Ectodermal cell (in vitro differentiated cells): ENCODE results near the gene AHDC1.
A peak's percentile ranks its signal among the peaks of the same experiment; 100 is the strongest.
"Not testable (repeated sequence)": the region's sequence is repeated elsewhere in the genome, so short reads cannot be mapped to it uniquely, and the experiment has no call there.

Experiments
- H3K27ac ChIP-seq: 2 replicates; pipeline ENCODE4 v1.7.0; 2013; ENCODE audit warnings: mild to moderate bottlenecking, low read depth, low read length; ENCODE audit not compliant: insufficient read depth, poor library complexity, severe bottlenecking
- H3K27me3 ChIP-seq: 2 replicates; pipeline ENCODE4 v1.7.0; 2013; ENCODE audit warnings: mild to moderate bottlenecking, low read length; ENCODE audit not compliant: insufficient read depth, control insufficient read depth, poor library complexity, severe bottlenecking
- H3K36me3 ChIP-seq: one replicate; pipeline ENCODE4 v1.7.0; 2013; ENCODE audit warnings: low read length; ENCODE audit not compliant: control insufficient read depth, insufficient read depth
- H3K4me1 ChIP-seq: one replicate; pipeline ENCODE4 v1.7.0; 2013; ENCODE audit warnings: low read length; ENCODE audit not compliant: control insufficient read depth, insufficient read depth
- H3K4me3 ChIP-seq: 2 replicates; pipeline ENCODE4 v1.7.0; 2013; ENCODE audit warnings: low read depth, low read length, control low read depth; ENCODE audit not compliant: insufficient read depth
- H3K9me3 ChIP-seq: 2 replicates; pipeline ENCODE4 v1.7.0; 2013; ENCODE audit warnings: mild to moderate bottlenecking, low read length, moderate library complexity; ENCODE audit not compliant: control insufficient read depth
- WGBS, 2 experiments: methylation state at CpG; one replicate each; pipeline ENCODE4 v1.1.7; 2013; ENCODE audit warnings: missing lambda C conversion rate in 2 of 2; 5-methylcytosine and 5-hydroxymethylcytosine counted together

Gene AHDC1

GRCh38 chr1:27547220-27548116 is 56.5 kb downstream of the AHDC1 start:
- WGBS, 2 experiments = 95 to 96% methylated on average over 44 of the region's 44 CpGs
- Histone ChIP-seq H3K36me3 (peaks cover 59% of the 10 kb centered on the region), H3K4me3 (no peak overlapping the region), H3K27ac (no peak overlapping the region), H3K4me1 (no peaks in the 10 kb centered on the region), H3K27me3 (no peaks in the 10 kb centered on the region), H3K9me3 (no peaks in the 10 kb centered on the region)

- no peaks in the 10 kb centered on the region for H3K27me3 ChIP-seq
- H3K27ac ChIP-seq = no peak overlapping the region
- peaks cover 51% of the 10 kb centered on the region for H3K36me3 ChIP-seq
- no peak overlapping the region for H3K4me3 ChIP-seq
- WGBS, 2 experiments = 94% methylated on average over 6 of the region's 6 CpGs
- H3K9me3 ChIP-seq = no peaks in the 10 kb centered on the region
- H3K4me1 ChIP-seq = no peaks in the 10 kb centered on the region
These were observed 58.1 kb downstream of the AHDC1 start for GRCh38 chr1:27545876-27546275.

DNA sequence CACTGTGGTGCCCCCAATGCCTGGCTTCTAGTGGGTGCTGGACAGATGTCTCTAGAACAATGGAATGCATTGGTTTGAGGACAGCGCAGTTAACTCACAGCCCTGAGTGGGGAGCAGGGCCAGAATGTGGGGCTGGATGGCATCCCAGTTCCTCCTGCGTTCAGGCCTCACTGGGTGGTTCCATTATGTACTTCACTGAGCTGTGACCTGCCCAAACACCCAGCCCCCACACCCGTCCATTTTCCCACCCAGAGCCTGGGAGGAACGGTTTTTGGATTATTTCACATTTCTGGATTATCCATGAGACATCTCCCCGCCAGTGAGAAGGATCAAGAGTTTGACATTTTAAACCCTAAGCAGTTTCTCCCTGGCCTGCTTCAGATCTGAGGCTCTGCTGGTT is 58.7 kb downstream of the AHDC1 start:
- H3K9me3 ChIP-seq = no peaks in the 10 kb centered on the region
- WGBS, 2 experiments = 92 to 98% methylated on average over 5 of the region's 5 CpGs
- no peak overlapping the region for H3K4me3 ChIP-seq
- no peaks in the 10 kb centered on the region for H3K4me1 ChIP-seq
- no peaks in the 10 kb centered on the region for H3K27me3 ChIP-seq
- H3K36me3 ChIP-seq = peaks cover 49% of the 10 kb centered on the region
- no peak overlapping the region for H3K27ac ChIP-seq

DNA sequence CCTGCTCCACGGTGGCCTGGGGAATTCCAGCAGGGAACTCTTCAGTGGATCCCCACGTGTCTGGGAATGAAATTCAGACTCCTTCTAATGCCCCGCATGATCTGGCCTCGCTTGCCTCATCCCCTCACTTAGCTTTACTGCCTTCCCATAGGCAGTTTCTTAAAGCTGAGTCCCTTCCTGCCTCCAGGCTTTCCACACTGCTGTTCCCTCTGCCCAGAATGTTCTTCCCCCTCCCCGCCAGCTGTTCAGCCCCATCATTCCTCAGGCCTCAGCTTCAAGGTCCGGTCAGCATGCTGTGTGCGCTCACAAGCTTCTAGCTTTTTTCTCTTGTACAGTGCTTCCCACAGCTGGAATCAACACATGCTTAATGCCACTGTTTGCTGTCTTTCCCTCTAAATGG is 59.1 kb downstream of the AHDC1 start:
- 89 to 90% methylated on average over 7 of the region's 7 CpGs for WGBS, 2 experiments
- Histone ChIP-seq H3K27ac (no peak overlapping the region), H3K27me3 (no peaks in the 10 kb centered on the region), H3K4me1 (no peaks in the 10 kb centered on the region), H3K36me3 (peaks cover 54% of the 10 kb centered on the region), H3K4me3 (no peak overlapping the region), H3K9me3 (no peaks in the 10 kb centered on the region)

DNA sequence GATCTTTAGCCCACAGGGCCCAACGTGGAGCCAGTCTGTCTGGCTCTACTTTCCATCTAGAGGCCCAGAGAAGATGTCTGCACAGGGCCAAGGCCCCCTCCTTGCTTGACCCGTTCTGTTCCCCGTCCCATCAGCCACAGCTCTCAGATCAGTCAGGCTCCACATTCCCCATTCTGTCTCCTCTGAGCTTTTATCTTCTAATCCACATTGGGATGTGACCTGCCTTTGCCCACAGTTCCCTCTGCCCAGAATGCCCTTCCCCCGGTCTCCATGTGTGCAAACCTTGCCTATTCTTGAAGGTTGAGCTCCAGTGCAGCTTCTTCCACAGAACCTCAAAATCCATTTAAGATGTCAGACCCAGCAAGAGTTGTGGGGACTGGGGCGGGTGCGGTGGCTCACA is 60.7 kb downstream of the AHDC1 start:
- 87 to 90% methylated on average over 6 of the region's 6 CpGs for WGBS, 2 experiments
- H3K9me3 ChIP-seq = no peaks in the 10 kb centered on the region
- no peaks in the 10 kb centered on the region for H3K27me3 ChIP-seq
- no peak overlapping the region for H3K27ac ChIP-seq
- no peak overlapping the region for H3K4me3 ChIP-seq
- H3K36me3 ChIP-seq = peaks cover 50% of the 10 kb centered on the region
- peaks cover 7% of the 10 kb centered on the region for H3K4me1 ChIP-seq

- H3K27ac ChIP-seq = peak overlapping the region; percentile 26
- peaks cover 47% of the 10 kb centered on the region for H3K36me3 ChIP-seq
- WGBS, 2 experiments = 91 to 94% methylated on average over 19 of the region's 19 CpGs
- no peak overlapping the region for H3K4me3 ChIP-seq
- H3K9me3 ChIP-seq = no peaks in the 10 kb centered on the region
- H3K4me1 ChIP-seq = peaks cover 12% of the 10 kb centered on the region
- no peaks in the 10 kb centered on the region for H3K27me3 ChIP-seq
These were observed 61.3 kb downstream of the AHDC1 start for GRCh38 chr1:27542463-27543273.

GRCh38 chr1:27539901-27540861 is 63.8 kb downstream of the AHDC1 start:
- Histone ChIP-seq H3K4me1 (peaks cover 36% of the 10 kb centered on the region), H3K36me3 (peaks cover 38% of the 10 kb centered on the region), H3K9me3 (no peaks in the 10 kb centered on the region), H3K27me3 (no peaks in the 10 kb centered on the region), H3K27ac (peak overlapping the region; percentile 6), H3K4me3 (no peak overlapping the region)
- WGBS, 2 experiments = 90 to 91% methylated on average over 9 of the region's 9 CpGs

DNA sequence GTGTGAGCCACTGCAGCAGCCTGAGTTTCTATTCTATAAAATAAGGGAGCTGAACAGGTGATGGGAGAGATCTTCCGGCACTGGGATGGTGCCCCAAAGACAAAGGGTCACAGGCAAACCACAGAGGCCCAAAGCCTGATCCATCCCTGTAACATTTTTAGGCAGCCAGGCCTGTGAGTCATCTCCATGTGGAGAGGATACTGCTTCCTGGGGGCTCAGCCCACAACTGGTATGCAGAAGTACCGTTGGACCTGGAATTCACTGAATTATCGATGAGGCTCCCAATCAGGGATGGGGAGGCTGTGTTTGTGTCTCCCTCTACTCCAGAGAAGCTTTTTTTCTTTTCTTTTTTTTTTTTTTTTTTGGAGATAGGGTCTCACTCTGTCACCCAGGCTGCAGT is 65.2 kb downstream of the AHDC1 start:
- H3K36me3 ChIP-seq = peaks cover 38% of the 10 kb centered on the region
- peaks cover 43% of the 10 kb centered on the region for H3K4me1 ChIP-seq
- H3K27ac ChIP-seq = peak overlapping the region; percentile 8
- H3K4me3 ChIP-seq = no peak overlapping the region
- 75 to 79% methylated on average over 3 of the region's 3 CpGs for WGBS, 2 experiments
- H3K9me3 ChIP-seq = no peaks in the 10 kb centered on the region
- no peaks in the 10 kb centered on the region for H3K27me3 ChIP-seq

DNA sequence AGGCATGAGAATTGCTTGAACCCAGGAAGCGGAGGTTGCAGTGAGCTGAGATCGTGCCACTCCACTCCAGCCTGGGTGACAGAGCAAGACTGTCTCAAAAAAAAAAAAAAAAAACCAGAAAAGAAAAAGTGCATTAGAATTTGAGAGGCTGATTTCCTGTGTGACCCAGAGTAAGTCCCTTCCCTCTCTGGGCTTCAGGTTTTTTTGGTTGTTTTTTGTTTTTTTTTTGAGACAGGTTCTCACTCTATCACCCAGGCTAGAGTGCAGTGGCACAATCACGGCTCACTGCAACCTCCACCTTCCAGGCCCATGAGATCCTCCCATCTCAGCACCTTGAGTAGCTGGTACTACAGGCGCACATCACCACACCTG is 65.7 kb downstream of the AHDC1 start:
- not testable (repeated sequence) for H3K4me3 ChIP-seq, H3K27me3 ChIP-seq, H3K27ac ChIP-seq, H3K9me3 ChIP-seq
- peaks cover 38% of the 10 kb centered on the region for H3K36me3 ChIP-seq
- H3K4me1 ChIP-seq = peaks cover 43% of the 10 kb centered on the region
- WGBS, 2 experiments = 94 to 95% methylated on average over 4 of the region's 4 CpGs
